Panc1 (cell line): ENCODE measurements around the gene HOXC11. TPM values are rescaled to one million over a fixed set of nuclear protein-coding genes. Genes with fewer than 3 reads are reported as not detected.

Experiments
- ATAC-seq: fragments of 200-7000 bp; cut with Tn5 transposase; 2 replicates; pipeline ENCODE4 v1.9.1; 2020; ENCODE audit warnings: mild to moderate bottlenecking, moderate library complexity
- BruUV-seq: library from RNA; stranded (reverse); fragments of 400-500 nt; replicated peaks from 2 replicates; lab custom pipeline; 2021; lab: Mats Ljungman, UMichigan
- CTCF ChIA-PET: fragments of 300-600 bp; sonication (Branson Sonifier 250); formaldehyde crosslinking; loops from one replicate; lab custom pipeline; 2022; ENCODE audit warnings: antibody characterized with exemption; lab: Charles Lee
- POLR2A ChIA-PET: fragments of 300-600 bp; sonication (Branson Sonifier 250); formaldehyde crosslinking; loops from one replicate; lab custom pipeline; 2022; ENCODE audit warnings: antibody characterized with exemption; lab: Charles Lee
- DNase-seq: peaks from one replicate; pipeline ENCODE4 v3.0.0-alpha.2; 2010; ENCODE audit warnings: low read depth, low spot score
- H3K27ac ChIP-seq: 2 replicates; pipeline ENCODE4 v1.5.1; 2011; ENCODE audit warnings: mild to moderate bottlenecking, low read length, inconsistent platforms
- H3K27me3 ChIP-seq: fragments of 200-500 bp; sonication (Bioruptor generic); 2 replicates; pipeline ENCODE4 v1.6.0; 2014; ENCODE audit warnings: low read length, inconsistent platforms; ENCODE audit not compliant: control insufficient read depth, insufficient read depth
- H3K36me3 ChIP-seq: fragments of 200-500 bp; sonication (Bioruptor generic); 2 replicates; pipeline ENCODE4 v1.5.1; 2014; ENCODE audit warnings: inconsistent platforms, mild to moderate bottlenecking, low read length, moderate library complexity; ENCODE audit not compliant: control insufficient read depth, insufficient read depth
- H3K4me1 ChIP-seq: 2 replicates; pipeline ENCODE4 v1.5.1; 2011; ENCODE audit warnings: inconsistent platforms, mild to moderate bottlenecking, low read length, moderate library complexity; ENCODE audit not compliant: control insufficient read depth, insufficient read depth
- H3K4me3 ChIP-seq, 2 experiments: 2 replicates each; pipeline ENCODE4 v1.5.1; 2011 to 2012; ENCODE audit warnings: low read depth in 2 of 2, low read length in 2 of 2, mild to moderate bottlenecking in 2 of 2, inconsistent platforms in 1 of 2, moderate library complexity in 1 of 2
- H3K9me3 ChIP-seq: fragments of 200-500 bp; sonication (Bioruptor generic); 2 replicates; pipeline ENCODE4 v1.5.1; 2014; ENCODE audit warnings: low read depth, mild to moderate bottlenecking, inconsistent platforms, low read length, moderate library complexity; ENCODE audit not compliant: control insufficient read depth, insufficient read depth
- POLR2AphosphoS5 ChIP-seq: IDR thresholded peaks from 2 replicates; pipeline ENCODE4 v1.6.1; 2012; ENCODE audit warnings: mild to moderate bottlenecking, low read depth, low read length, moderate library complexity
- SIN3A ChIP-seq: IDR thresholded peaks from 2 replicates; pipeline ENCODE4 v1.6.1; 2012; ENCODE audit warnings: low read depth, mild to moderate bottlenecking, low read length, moderate library complexity, borderline replicate concordance; ENCODE audit not compliant: insufficient read depth
- TCF7L2 ChIP-seq: IDR thresholded peaks from 2 replicates; pipeline ENCODE4 v1.6.1; 2011; ENCODE audit warnings: mild to moderate bottlenecking, low read depth, low read length, inconsistent platforms
- in situ Hi-C: cut with HindIII; loops from 2 replicates; pipeline ENCODE4 v1.10.0; 2016; ENCODE audit warnings: low sequenced_read_pairs, low pct_unique_long_range_greater_than_20kb
- intact Hi-C: fragments of 100-400 bp; cut with micrococcal nuclease; formaldehyde crosslinking; loops from one replicate; pipeline ENCODE4 v1.10.0; 2022; ENCODE audit not compliant: unreplicated experiment
- total RNA-seq: library from RNA; stranded (reverse); gene quantifications from one replicate; pipeline ENCODE4 v1.2.1, GENCODE V29; 2021; ENCODE audit not compliant: unreplicated experiment
- TF ChIP-seq, protein P1 (sequence below): fragments of 450-650 bp; IDR thresholded peaks from 2 replicates; pipeline ENCODE4 v1.5.1; 2017; ENCODE audit warnings: mild to moderate bottlenecking
- TF ChIP-seq, protein P2 (sequence below), 2 experiments: IDR thresholded peaks; 2 replicates each; pipeline ENCODE4 v1.6.1; 2011 to 2012; ENCODE audit warnings: low read depth in 2 of 2, control low read depth in 1 of 2, low read length in 1 of 2, mild to moderate bottlenecking in 1 of 2, moderate library complexity in 1 of 2; ENCODE audit not compliant: insufficient read depth in 1 of 2

HOXC11 gene
- total RNA-seq, 1 experiment from 2014 or later, result 17.0 TPM

GRCh38 chr12:53959314-53959713 lies 13.6 kb upstream of the HOXC11 start:
- ChIA-PET POLR2A (interaction anchor here (0.6 to 0.7 kb wide), 2 partner anchors 31 to 131 kb away, joined by 3 to 4 read pairs; no protein-coding TSS in a partner anchor), CTCF (no interaction called here)
- H3K9me3 ChIP-seq, result no peaks in the 10 kb centered on the region
- H3K27me3 ChIP-seq, result no peaks in the 10 kb centered on the region
- peaks cover 4% of the 10 kb centered on the region; the same call in 1 of the 2 replicates for H3K36me3 ChIP-seq
- no peak for ATAC-seq
- H3K27ac ChIP-seq, result peak overlapping the region; percentile 89
- no peak overlapping the region for H3K4me3 ChIP-seq
- intact Hi-C loops (no loop called here), in situ Hi-C loops (no loop called here)
- no TSS peak for BruUV-seq
- TF ChIP-seq SIN3A, result no peak
- TF ChIP-seq, protein P1, sequence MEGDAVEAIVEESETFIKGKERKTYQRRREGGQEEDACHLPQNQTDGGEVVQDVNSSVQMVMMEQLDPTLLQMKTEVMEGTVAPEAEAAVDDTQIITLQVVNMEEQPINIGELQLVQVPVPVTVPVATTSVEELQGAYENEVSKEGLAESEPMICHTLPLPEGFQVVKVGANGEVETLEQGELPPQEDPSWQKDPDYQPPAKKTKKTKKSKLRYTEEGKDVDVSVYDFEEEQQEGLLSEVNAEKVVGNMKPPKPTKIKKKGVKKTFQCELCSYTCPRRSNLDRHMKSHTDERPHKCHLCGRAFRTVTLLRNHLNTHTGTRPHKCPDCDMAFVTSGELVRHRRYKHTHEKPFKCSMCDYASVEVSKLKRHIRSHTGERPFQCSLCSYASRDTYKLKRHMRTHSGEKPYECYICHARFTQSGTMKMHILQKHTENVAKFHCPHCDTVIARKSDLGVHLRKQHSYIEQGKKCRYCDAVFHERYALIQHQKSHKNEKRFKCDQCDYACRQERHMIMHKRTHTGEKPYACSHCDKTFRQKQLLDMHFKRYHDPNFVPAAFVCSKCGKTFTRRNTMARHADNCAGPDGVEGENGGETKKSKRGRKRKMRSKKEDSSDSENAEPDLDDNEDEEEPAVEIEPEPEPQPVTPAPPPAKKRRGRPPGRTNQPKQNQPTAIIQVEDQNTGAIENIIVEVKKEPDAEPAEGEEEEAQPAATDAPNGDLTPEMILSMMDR, result no peak
- TF ChIP-seq, protein P2, sequence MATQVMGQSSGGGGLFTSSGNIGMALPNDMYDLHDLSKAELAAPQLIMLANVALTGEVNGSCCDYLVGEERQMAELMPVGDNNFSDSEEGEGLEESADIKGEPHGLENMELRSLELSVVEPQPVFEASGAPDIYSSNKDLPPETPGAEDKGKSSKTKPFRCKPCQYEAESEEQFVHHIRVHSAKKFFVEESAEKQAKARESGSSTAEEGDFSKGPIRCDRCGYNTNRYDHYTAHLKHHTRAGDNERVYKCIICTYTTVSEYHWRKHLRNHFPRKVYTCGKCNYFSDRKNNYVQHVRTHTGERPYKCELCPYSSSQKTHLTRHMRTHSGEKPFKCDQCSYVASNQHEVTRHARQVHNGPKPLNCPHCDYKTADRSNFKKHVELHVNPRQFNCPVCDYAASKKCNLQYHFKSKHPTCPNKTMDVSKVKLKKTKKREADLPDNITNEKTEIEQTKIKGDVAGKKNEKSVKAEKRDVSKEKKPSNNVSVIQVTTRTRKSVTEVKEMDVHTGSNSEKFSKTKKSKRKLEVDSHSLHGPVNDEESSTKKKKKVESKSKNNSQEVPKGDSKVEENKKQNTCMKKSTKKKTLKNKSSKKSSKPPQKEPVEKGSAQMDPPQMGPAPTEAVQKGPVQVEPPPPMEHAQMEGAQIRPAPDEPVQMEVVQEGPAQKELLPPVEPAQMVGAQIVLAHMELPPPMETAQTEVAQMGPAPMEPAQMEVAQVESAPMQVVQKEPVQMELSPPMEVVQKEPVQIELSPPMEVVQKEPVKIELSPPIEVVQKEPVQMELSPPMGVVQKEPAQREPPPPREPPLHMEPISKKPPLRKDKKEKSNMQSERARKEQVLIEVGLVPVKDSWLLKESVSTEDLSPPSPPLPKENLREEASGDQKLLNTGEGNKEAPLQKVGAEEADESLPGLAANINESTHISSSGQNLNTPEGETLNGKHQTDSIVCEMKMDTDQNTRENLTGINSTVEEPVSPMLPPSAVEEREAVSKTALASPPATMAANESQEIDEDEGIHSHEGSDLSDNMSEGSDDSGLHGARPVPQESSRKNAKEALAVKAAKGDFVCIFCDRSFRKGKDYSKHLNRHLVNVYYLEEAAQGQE (IDR thresholded peaks at IDR 0.05; ENCODE audit: insufficient read depth in 1 of 2, low read depth in 2 of 2, low read length in 1 of 2), result no peak
- no peak for TF ChIP-seq TCF7L2
- TF ChIP-seq POLR2AphosphoS5, result no peak
- DNase-seq, result no peak
- H3K4me1 ChIP-seq, result peaks cover 60% of the 10 kb centered on the region

DNA sequence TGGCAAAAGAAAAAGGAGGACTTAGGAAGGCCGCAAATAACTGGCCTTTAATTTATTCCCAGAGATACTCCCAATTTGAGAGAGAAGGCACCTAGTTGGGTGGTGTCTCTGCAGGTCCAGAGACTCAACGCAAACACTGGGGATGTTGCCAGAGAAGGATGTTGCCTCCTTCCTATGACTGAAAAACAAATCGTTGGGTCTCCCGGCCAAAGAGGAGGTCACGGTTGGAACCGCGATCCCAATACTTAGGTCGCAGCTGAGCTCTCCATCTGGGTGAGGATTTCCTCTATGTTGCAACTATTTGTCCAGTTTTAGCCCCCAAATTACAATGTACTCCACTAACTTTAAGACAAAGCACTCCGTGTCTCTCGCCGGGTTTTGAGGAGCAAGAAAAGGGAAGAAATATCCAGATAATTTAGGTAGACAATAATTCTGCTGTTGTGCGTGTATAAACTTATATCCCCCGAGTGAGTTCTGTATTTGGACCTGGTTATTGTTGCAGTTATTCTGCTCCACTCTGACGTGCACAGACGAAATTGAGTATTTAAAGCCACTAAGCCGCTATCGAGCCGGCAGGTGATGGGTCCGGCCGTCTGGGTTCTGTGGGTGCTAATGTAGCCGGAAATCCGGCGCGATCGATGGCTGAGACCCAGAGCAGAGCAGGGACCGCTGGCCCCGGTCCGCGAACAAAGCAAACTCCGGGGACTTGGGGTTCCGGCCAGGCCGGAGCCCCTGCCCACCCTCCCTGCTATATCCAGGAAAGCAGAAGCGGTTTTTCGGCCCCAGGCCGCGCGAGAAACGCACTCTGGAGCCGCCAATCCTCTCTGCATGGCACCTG lies 12.5 kb upstream of the HOXC11 start:
- DNase-seq (no peak), ATAC-seq (no peak)
- no peaks in the 10 kb centered on the region for H3K9me3 ChIP-seq
- peaks cover 68% of the 10 kb centered on the region for H3K4me1 ChIP-seq
- H3K4me3 ChIP-seq, result no peak overlapping the region
- ChIA-PET POLR2A (no interaction called here), CTCF (no interaction called here)
- BruUV-seq, result no TSS peak
- intact Hi-C loops (no loop called here), in situ Hi-C loops (no loop called here)
- no peaks in the 10 kb centered on the region for H3K27me3 ChIP-seq
- peaks cover 4% of the 10 kb centered on the region; the same call in 1 of the 2 replicates for H3K36me3 ChIP-seq
- TF ChIP-seq, protein P1, result no peak
- TF ChIP-seq POLR2AphosphoS5 (no peak), SIN3A (no peak), TCF7L2 (no peak)
- TF ChIP-seq, protein P2 (IDR thresholded peaks at IDR 0.05; ENCODE audit: insufficient read depth in 1 of 2, low read depth in 2 of 2, low read length in 1 of 2), result no peak
- peak overlapping the region; percentile 89 for H3K27ac ChIP-seq
